ENCODE measurements around the gene CPS1. TPM values are rescaled to one million over a fixed set of nuclear protein-coding genes. Genes with fewer than 3 reads are reported as not detected.

The CPS1 gene
- total RNA-seq, 2 donors from 2014 or later = 12.5 to 31.2 TPM

DNA sequence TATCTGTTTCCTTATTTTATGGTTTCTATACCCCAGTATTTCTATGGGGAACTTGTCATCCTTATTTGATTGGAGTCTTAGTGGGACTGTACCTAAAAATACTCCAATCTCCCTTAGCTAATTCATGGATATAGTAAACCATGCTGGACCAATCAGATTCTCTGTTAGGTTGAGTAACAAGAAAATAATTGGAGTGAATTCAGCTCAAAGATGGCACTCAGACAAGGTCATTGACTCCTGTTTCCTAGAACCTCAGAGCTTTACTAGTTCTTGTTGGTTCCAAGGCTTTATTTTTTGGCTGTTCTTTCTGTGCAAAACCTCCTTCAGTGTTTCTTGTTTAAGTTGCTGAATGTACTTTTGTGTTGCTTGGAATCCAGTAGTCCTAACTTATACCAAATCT, 31.9 kb upstream of the CPS1 start:
- H3K4me3 ChIP-seq (ENCODE audit: low read length) = no peak overlapping the region
- no peaks in the 10 kb centered on the region for H3K36me3 ChIP-seq (ENCODE audit: control insufficient read depth, insufficient read depth, low read length)
- no peak for DNase-seq
- Mint-ChIP-seq H3K36me3 (ENCODE audit: low read depth) (no peaks in the 10 kb centered on the region), H3K4me1 (peaks cover 10% of the 10 kb centered on the region), H3K4me3 (no peak overlapping the region), H3K27me3 (ENCODE audit: insufficient read depth) (no peaks in the 10 kb centered on the region), H3K9me3 (no peaks in the 10 kb centered on the region), H3K27ac (no peak overlapping the region)
- no peaks in the 10 kb centered on the region for H3K27me3 ChIP-seq (ENCODE audit: control insufficient read depth, insufficient read depth, low read length, poor library complexity, severe bottlenecking)
- H3K9ac ChIP-seq (ENCODE audit: extremely low read depth, low read length, poor library complexity, severe bottlenecking) = no peak overlapping the region
- no peaks in the 10 kb centered on the region for H3K4me1 ChIP-seq (ENCODE audit: control insufficient read depth, insufficient read depth, low read length)
- no peak overlapping the region for H3K27ac ChIP-seq (ENCODE audit: low read depth, low read length)
- TF ChIP-seq, protein P1, sequence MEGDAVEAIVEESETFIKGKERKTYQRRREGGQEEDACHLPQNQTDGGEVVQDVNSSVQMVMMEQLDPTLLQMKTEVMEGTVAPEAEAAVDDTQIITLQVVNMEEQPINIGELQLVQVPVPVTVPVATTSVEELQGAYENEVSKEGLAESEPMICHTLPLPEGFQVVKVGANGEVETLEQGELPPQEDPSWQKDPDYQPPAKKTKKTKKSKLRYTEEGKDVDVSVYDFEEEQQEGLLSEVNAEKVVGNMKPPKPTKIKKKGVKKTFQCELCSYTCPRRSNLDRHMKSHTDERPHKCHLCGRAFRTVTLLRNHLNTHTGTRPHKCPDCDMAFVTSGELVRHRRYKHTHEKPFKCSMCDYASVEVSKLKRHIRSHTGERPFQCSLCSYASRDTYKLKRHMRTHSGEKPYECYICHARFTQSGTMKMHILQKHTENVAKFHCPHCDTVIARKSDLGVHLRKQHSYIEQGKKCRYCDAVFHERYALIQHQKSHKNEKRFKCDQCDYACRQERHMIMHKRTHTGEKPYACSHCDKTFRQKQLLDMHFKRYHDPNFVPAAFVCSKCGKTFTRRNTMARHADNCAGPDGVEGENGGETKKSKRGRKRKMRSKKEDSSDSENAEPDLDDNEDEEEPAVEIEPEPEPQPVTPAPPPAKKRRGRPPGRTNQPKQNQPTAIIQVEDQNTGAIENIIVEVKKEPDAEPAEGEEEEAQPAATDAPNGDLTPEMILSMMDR (conservative IDR thresholded peaks at IDR 0.05) = no peak
- no peaks in the 10 kb centered on the region for H3K9me3 ChIP-seq (ENCODE audit: control insufficient read depth, low read length)

DNA sequence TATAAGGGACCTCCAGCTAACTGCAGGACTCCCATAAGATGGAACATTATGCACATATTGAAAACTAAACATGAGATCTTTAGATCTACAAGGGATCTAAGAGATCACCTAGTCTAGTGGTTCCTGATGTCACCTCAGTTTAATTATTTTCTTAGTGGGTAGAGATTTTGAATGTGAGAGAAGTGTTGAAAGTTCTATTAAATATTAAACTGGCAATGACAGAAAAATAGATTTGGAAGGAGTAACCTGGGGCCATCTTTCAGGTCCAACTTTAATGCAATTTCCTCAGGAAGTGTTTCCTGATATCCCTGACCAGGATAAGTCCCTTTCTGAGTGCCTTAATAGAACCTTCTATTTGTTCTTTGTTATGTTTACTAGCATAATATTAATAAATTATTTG, 29.1 kb upstream of the CPS1 start:
- no peak overlapping the region for H3K27ac Mint-ChIP-seq
- no peaks in the 10 kb centered on the region for H3K27me3 ChIP-seq (ENCODE audit: control insufficient read depth, insufficient read depth, low read length, poor library complexity, severe bottlenecking)
- DNase-seq = no peak
- H3K27ac ChIP-seq (ENCODE audit: low read depth, low read length) = no peak overlapping the region
- H3K4me1 ChIP-seq (ENCODE audit: control insufficient read depth, insufficient read depth, low read length) = no peaks in the 10 kb centered on the region
- H3K36me3 ChIP-seq (ENCODE audit: control insufficient read depth, insufficient read depth, low read length) = no peaks in the 10 kb centered on the region
- no peak overlapping the region for H3K9ac ChIP-seq (ENCODE audit: extremely low read depth, low read length, poor library complexity, severe bottlenecking)
- H3K36me3 Mint-ChIP-seq (ENCODE audit: low read depth) = no peaks in the 10 kb centered on the region
- H3K9me3 Mint-ChIP-seq = no peaks in the 10 kb centered on the region
- H3K9me3 ChIP-seq (ENCODE audit: control insufficient read depth, low read length) = no peaks in the 10 kb centered on the region
- H3K4me3 ChIP-seq (ENCODE audit: low read length) = no peak overlapping the region
- no peak overlapping the region for H3K4me3 Mint-ChIP-seq
- peaks cover 10% of the 10 kb centered on the region for H3K4me1 Mint-ChIP-seq
- TF ChIP-seq, protein P1 (conservative IDR thresholded peaks at IDR 0.05) = no peak
- no peaks in the 10 kb centered on the region for H3K27me3 Mint-ChIP-seq (ENCODE audit: insufficient read depth)

DNA sequence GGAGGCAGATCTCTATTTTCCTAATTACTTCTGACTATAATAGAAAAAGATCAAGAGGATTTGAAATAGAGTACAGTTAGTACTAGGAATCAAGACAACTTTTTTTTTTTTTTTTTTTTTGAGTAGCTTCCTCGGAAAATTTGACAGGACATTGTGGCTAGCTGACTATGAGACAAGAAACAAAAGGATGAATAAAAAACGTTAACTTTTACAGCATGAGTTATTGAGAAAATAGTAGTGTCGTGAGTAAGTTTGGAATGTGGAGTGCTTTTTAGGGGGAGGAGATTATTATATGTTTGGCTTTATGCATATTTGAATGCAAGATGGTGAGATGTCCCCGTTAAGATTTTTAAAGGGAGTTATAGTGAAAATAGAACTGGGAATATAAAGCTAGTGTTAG, 27.7 kb upstream of the CPS1 start:
- Mint-ChIP-seq H3K4me1 (peaks cover 10% of the 10 kb centered on the region), H3K9me3 (no peaks in the 10 kb centered on the region), H3K27me3 (ENCODE audit: insufficient read depth) (no peaks in the 10 kb centered on the region), H3K36me3 (ENCODE audit: low read depth) (no peaks in the 10 kb centered on the region), H3K4me3 (no peak overlapping the region), H3K27ac (no peak overlapping the region)
- Histone ChIP-seq H3K36me3 (ENCODE audit: control insufficient read depth, insufficient read depth, low read length) (no peaks in the 10 kb centered on the region), H3K9me3 (ENCODE audit: control insufficient read depth, low read length) (no peaks in the 10 kb centered on the region), H3K27ac (ENCODE audit: low read depth, low read length) (no peak overlapping the region), H3K27me3 (ENCODE audit: control insufficient read depth, insufficient read depth, low read length, poor library complexity, severe bottlenecking) (no peaks in the 10 kb centered on the region), H3K4me1 (ENCODE audit: control insufficient read depth, insufficient read depth, low read length) (no peaks in the 10 kb centered on the region), H3K4me3 (ENCODE audit: low read length) (no peak overlapping the region), H3K9ac (ENCODE audit: extremely low read depth, low read length, poor library complexity, severe bottlenecking) (no peak overlapping the region)
- TF ChIP-seq, protein P1 (conservative IDR thresholded peaks at IDR 0.05) = no peak
- 80 to 83% methylated on average over 3 to 4 of the region's 4 CpGs for WGBS, 2 experiments (ENCODE audit: insufficient coverage in 1 of 2, insufficient read length in 1 of 2)
- DNase-seq = no peak

All from endodermal cell (in vitro differentiated cells).